ENCODE measurements around the gene PADI1.
A peak's percentile ranks its signal among the peaks of the same experiment; 100 is the strongest.

PADI1 gene

DNA sequence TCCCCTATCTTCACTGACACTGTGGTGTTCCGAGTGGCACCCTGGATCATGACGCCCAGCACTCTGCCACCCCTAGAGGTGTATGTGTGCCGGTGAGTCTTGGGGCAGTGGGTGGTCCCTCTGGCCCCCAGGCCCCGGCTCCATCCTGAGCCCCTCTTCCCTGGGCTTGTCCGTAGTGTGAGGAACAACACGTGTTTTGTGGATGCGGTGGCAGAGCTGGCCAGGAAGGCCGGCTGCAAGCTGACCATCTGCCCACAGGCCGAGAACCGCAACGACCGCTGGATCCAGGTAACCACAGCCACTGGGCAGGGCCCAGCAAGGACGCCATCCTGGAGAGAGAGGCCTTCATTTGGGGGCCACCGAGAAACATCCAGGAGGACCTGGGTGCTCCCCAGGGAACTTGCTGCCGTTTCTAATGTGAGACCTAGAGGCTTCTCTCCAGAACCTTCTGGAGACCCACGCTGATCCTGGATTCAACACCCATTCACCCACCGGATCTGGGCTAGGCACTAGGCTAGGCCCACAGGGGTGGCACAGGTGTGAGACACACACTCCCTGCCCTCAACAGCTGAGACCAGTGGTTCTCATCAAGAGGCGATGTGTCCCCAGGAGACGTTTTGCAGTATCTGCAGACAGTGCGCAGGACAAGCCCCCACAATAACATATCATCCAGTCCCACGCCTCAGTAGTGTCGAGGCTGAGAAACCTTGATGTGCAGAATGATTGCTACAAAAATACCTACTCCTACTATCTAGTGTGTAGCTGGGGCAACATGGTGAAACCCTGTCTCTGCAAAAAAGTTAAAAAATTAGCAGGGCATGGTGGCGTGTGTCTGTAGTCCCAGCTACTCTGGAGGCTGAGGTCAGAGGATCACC, 66.2 kb downstream of the PADI1 start:
- DNase-seq (ENCODE audit: low read depth): no peak

GRCh38 chr1:17272066-17272465, 67.1 kb downstream of the PADI1 start:
- no peak for DNase-seq (ENCODE audit: low read depth)

GRCh38 chr1:17272646-17273045, 67.7 kb downstream of the PADI1 start:
- no peak for DNase-seq (ENCODE audit: low read depth)

- DNase-seq (ENCODE audit: low read depth): no peak
Observed at GRCh38 chr1:17273096-17273495, 68.2 kb downstream of the PADI1 start.

DNA sequence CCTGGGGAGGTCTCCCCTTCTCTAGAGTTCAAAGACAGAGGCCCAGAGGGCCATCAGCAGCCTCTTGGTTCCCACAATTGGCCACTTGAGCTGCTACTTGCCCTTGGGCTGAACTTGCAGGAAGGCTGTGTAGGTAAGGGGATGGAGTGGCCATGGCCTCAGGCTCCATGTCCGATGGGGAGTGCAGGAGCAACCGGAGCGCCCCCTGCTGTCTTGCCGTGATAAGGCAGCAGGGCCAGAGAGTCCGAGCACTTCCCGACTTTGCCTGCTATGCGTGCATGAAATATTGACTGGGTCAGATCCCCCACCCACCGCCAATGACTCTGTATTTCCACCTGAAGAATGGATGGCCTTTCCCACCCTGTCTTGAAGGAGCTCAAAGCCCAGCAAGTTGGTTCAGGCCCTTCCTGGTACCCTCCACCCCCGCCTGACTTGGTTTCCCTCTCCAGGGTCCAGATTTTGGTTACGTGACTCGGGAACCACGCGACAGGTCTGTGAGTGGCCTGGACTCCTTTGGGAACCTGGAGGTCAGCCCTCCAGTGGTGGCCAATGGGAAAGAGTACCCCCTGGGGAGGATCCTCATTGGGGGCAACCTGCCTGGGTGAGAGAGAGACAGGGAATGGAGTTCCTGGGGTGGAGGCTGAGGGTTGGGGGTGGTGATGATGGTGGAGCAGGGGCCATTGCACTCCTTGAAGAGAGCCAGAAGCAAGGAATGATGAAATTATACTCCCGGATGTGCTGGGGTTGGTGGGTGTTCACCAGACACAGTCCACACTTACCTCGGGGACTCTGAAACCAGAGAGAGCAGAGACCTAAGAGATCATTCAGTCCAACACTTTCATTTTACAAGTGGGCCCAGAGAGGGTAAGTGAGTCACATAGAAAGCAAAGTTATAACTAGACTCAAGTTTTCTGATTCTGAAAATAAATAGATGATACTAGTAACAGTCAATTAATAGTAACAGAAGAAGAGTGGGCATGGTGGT, 69.5 kb downstream of the PADI1 start:
- DNase-seq (ENCODE audit: low read depth): peak; percentile 34

GRCh38 chr1:17276568-17276967, 71.6 kb downstream of the PADI1 start:
- peak; percentile 42 for DNase-seq (ENCODE audit: low read depth)

- DNase-seq (ENCODE audit: low read depth): no peak
Observed at GRCh38 chr1:17277511-17278159, 72.7 kb downstream of the PADI1 start.

DNA sequence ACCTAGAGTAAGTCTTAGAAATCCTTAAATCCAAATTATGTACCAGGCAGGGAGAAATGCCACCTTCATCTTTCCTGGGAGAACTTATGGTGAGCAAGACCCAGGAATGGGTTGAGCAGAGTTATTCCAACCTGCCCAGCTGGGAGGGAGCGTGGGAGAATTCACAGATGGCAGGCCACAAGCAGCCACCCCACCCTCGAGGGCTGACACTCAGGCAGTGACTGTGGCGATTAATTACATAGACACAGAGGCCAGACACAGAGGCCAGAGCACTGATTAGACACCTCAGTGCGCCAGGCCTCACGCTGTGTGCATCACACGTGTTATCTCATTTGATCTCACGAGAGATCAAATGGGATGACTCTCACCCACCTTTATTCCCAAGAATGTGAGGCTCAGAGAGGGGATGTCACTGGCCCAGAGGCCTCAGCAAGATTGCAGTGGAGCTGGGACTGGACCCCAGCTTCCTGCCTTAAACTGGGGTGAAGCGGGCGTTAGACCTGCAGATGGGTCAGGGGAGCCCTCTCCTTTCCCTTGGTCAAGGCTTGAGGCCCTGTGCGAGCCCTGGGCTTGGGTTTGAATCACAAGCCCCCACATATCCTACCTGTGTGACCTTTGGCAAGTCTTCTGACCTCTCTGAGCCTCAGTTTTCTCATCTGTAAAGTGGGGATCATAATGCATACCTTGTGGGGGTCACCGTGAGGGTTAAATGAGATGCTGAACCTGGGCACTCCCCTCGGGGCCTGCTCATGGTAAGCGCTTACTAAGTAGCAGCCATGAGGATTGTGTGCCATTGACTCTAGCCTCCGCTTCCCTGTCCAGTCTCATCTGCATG, 74.3 kb downstream of the PADI1 start:
- DNase-seq (ENCODE audit: low read depth): no peak

DNA sequence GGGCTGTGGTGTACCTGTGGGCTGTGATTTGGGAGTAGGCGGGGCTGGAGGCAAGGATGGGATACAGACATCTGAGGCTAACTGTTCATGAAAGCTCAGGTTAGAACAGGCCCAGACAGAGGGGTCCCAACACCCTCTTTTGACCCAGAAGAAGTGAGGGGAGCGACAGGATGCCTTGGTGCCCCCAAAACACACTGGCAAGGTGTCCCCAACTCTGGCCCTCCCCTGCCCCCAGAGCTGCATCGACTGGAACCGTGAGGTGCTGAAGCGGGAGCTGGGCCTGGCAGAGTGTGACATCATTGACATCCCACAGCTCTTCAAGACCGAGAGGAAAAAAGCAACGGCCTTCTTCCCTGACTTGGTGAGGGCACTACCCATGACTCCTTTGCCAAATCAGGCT, 75.5 kb downstream of the PADI1 start:
- no peak for DNase-seq (ENCODE audit: low read depth)

GRCh38 chr1:17280894-17281293, 76.0 kb downstream of the PADI1 start:
- no peak for DNase-seq (ENCODE audit: low read depth)

DNA sequence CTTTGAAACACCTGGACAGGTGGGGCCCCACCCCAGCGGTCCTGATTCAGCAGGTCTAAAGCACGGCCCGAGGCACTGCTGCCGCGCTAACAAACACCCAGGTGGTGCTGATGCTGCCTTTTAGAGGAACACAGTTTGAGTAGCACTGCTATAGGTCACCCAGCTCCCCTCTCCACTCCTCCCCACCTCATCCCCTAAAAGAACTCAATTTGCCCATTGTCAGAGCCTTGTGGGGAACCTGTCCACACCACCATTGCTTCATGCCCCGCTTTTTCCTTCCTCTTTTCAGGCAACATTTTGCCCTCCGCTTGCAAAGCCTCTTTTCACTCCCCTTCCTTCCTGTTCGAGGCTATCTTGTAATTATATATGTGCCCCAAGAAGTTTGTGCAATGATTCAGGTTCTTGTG, 76.8 kb downstream of the PADI1 start:
- no peak for DNase-seq (ENCODE audit: low read depth)

GRCh38 chr1:17282836-17283235, 77.9 kb downstream of the PADI1 start:
- no peak for DNase-seq (ENCODE audit: low read depth)

GRCh38 chr1:17286646-17287045, 81.7 kb downstream of the PADI1 start:
- no peak for DNase-seq (ENCODE audit: low read depth)

- DNase-seq (ENCODE audit: low read depth): peak; percentile 84
Observed at GRCh38 chr1:17287130-17287776, 82.3 kb downstream of the PADI1 start.

GRCh38 chr1:17289721-17290120, 84.8 kb downstream of the PADI1 start:
- DNase-seq (ENCODE audit: low read depth): peak; percentile 14

- DNase-seq (ENCODE audit: low read depth): no peak
Observed at GRCh38 chr1:17290553-17290952, 85.6 kb downstream of the PADI1 start.

DNA sequence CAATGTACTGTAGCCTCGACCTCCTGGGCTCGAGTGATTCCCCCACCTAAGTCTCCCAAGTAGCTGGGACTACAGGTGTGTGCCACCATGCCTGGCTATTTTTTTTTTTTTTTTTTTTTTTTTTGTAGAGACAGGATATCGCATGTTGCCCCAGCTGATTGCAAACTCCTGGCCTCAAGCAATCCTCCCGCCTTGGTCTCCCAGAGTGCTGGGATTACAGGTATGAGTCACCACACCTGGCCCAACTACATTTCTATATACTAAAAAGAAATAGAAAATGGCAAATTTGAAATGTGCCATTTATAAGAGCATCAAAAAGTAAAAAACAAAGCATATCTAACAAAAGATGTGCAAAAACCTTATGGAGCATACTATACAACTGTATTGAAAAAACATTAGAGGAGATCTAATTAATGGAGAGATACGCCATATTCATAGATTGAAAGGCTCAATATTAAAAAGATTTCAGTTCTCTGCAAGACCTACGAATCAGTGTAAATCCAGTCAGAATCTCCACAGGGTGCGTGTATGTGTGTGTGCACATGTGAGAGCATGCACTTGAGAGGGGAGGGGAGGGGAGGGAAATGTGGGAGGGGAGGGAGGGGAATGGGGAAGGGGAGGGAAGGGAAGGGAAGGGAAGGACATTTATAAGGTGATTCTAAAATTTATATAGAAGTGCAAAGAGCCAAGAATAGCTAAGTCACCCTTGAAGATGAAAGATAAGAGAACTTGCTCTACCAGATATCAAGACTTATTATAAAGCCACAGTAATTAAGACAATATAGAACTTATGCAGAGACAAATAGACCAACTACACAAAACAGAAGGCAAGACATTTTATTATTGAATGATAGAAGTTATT, 87.6 kb downstream of the PADI1 start:
- no peak for DNase-seq (ENCODE audit: low read depth)

GRCh38 chr1:17293681-17294425, 88.9 kb downstream of the PADI1 start:
- no peak for DNase-seq (ENCODE audit: low read depth)

DNA sequence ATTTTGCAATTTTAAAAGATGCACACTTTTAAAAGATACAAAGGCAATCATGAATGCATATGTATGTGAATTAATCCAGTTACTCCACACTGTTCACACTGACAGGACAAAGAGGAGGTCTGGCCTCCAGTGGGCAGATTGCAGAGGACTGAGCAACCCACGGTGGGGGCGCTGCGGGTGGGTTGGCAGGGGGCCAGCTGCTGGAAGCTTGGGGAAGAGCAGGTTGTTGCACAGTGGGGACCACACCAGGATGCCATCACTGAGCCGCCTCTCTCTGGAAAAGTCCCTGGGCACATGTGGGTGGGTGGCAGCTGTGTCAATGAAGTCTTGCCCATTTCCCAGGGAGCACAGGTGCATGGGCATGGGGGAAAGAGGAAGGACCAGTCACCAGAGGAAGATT, 90.4 kb downstream of the PADI1 start:
- no peak for DNase-seq (ENCODE audit: low read depth)

All from amniotic epithelial cell (primary cell).